Stimulated activated CD8-positive, alpha-beta memory T cell treated with anti-CD3 and anti-CD28 coated beads, Interleukin-15, amount 100 ng/mL, for 48 hours (primary cell): ENCODE results near the gene MAPK8.

Experiments
- DNase-seq, 2 donors: peaks; one replicate each; pipeline ENCODE4 v3.0.0-alpha.2; 2020; ENCODE audit warnings: low read depth in 2 of 2

MAPK8 gene

GRCh38 chr10:48462482-48463020 lies 156.1 kb downstream of the MAPK8 start:
- DNase-seq: no peak

- no peak for DNase-seq
Measured at GRCh38 chr10:48463318-48464003, 157.0 kb downstream of the MAPK8 start.

GRCh38 chr10:48464121-48464870 lies 157.8 kb downstream of the MAPK8 start:
- no peak for DNase-seq

- no peak for DNase-seq
Measured at GRCh38 chr10:48464871-48465736, 158.6 kb downstream of the MAPK8 start.

GRCh38 chr10:48465860-48466521 lies 159.5 kb downstream of the MAPK8 start:
- no peak for DNase-seq

GRCh38 chr10:48466611-48467240 lies 160.2 kb downstream of the MAPK8 start:
- DNase-seq: no peak

DNA sequence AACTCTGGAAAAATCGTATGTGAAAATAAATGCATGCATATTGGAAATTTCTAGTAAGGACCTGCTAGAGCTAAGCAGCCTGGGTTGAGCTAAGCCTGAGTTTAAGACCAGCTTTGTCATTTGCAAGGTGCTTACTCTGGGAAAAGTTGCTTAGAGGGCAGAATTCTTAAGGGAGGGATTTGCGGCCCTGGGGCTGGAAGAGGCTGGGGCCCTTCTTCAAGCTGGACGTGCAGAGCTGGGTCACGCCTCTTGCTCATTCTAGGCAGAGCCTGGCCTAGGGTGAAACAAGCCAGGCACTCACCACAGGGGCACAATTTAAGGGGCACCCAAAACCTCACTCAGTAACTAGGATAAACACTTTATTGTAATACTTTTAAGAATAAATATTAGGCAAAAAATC lies 161.2 kb downstream of the MAPK8 start:
- no peak for DNase-seq

GRCh38 chr10:48468130-48468790 lies 161.8 kb downstream of the MAPK8 start:
- no peak for DNase-seq

GRCh38 chr10:48468866-48469511 lies 162.5 kb downstream of the MAPK8 start:
- DNase-seq: no peak

DNA sequence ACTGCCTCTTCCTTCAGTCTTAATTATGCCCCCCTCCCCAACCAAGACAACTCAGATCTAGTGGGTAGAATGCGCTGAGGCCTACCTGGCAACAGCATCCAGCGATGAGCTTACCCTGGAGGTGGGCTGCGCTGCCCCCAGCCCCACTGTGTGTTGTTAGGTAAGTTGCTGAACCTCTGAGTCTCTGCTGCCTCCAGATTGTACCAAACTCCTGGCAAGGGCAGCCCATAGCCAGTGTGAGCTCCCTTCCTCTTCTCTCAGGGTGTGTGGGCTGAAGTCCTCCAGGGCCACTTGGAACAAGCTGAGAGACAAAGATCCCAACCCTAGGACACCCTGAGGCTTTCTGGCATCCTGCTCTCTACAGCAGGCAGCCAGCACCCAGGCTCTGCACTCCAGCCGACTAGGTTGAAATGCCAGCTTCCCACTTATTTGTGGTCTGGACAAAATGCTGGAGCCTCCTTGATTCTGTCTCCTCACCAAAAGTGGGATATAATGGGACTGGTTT lies 163.1 kb downstream of the MAPK8 start:
- no peak for DNase-seq

DNA sequence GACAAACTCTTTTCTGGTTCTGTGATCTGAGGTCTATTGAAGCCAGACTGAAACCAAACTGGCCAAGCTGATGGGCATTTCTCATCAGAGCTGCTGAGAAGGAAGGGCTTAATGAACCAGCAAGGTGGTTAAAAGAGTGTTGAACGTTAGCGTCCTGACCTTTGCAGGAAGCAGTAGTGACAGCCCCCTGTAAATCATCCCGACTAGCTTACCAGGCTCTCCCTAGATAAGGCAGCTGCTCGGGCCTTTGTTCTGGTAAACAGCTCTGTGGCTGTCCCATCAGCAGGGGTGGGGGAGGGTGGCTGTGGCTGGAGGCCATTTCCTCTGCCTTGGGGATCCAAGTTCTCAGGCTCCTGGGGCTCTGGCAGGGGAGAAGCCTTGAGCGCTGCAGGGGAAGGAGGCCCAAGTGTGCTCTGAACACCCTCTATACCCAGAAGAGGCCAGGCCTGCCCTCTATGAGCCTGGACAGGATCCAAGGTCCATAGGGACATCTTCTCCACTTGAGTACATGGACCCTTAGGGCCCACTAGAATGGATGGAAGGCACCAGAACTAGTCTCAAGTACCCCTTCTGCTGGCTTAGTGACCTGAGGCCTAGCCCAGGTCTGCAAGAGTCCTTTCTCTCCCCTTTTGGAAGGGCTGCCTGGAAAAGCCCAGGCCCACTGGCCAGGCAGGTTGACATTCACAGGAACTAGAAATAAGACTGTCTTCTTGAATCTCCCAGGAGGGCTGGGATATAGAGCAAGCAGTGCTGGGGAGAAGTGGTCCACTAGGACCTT lies 163.8 kb downstream of the MAPK8 start:
- DNase-seq: no peak

DNA sequence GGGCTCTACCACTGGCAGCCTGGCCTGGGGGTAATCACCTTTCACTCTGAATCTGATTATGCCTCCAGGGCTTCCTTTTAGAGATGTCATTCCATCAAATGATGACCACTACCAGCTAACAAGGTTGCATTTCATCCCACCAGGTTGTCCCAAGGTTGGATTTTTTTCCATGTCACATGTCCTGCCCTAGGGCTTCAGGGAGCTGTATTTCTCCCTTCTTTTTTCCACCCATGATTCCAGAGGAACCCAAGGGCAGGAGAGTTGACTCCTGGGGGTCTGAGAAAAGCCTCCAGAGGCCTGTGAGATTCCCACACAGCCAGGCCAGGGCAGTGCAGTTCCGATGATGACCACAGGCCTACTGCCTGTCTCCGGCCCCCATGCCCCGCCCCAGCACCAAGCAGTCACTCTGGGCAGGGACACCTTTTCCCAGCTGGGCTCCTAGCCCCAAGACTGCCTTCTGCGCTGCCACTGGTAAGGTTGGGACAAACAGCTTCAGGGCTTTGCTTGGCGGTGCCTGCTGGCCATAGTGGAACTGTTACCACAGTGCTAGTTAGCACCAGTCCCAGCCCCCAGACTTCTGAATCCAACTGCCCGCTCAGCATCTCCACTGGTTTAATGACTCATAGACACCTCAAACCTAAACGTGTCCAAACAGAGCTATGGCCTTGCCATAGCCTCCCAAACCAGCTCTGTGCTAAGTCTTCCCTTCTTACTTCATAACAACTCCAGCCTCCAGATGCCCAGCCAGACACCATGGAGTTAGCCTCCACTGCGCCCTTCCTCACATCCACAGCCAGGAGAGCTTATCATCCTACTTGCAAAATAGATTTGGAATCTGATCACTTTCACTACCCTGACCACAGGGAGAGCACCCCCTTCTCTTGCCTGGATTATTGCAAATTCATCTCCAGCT lies 164.7 kb downstream of the MAPK8 start:
- no peak for DNase-seq

DNA sequence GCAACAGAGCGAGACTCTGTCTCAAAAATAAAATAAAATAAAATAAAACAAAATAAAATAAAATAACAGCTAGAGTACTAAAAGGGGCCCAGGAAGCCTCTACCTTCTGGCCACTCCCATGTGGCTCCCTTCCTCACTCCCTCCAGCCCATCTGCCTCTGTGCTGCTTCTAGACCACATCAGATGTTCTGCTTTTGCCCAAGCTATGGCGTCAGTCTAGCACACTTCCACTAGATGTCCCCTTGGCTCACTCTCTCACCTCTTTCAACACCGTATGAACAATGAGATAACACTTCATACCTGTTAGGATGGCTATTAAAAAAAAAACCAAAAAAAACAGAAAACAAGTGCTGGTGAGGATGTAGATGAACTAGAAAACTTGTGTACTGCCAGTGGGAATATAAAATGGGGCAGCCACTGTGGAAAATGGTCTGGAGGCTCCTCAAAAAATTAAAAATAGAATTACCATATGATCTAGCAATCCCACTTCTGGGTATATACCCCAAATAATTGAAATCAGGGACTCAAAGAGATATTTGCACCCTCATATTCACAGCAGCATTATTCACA lies 166.1 kb downstream of the MAPK8 start:
- DNase-seq: no peak

- no peak for DNase-seq
Measured at GRCh38 chr10:48473704-48474103, 167.2 kb downstream of the MAPK8 start.

- no peak for DNase-seq
Measured at GRCh38 chr10:48474765-48475365, 168.4 kb downstream of the MAPK8 start.

- DNase-seq: no peak
Measured at GRCh38 chr10:48475943-48476278, 169.4 kb downstream of the MAPK8 start.

DNA sequence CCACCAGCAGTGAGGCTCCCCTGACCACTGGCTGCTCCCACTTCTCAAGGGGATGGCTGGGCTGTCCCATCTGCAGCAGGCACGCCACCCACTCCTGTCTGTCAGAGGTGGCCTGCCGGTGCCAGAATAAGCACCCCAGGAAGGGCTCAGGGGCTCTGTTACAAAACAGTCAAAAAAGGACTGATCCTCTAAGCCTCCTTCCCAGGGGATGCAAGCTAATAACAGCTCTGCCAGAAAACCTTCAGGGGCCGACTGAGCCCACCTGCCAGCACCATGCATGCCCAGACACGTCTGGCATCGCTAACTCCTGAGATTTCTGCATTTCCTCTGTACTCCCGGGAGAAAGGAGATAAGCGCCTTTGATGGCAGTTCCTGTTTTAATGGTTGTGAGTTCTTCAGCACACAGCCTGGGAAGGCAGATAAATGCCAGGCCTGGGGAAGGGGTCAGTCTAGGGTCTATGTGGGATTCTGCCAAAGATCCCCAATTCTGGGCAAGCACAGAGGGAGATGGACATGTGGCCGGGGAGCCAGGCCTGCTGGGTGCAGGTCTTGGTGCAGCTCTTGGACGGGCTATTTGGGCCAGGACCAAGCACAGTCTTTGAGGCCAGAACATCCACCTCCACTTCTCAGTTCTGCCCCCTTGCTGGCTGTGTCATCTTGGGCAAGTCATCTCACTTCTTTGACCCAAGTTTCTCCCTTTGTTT lies 170.0 kb downstream of the MAPK8 start:
- DNase-seq: no peak
